ENCODE results near the gene PALLD. TPM values are rescaled to one million over a fixed set of nuclear protein-coding genes. Genes with fewer than 3 reads are reported as not detected.
"Not testable (repeated sequence)": the region's sequence is repeated elsewhere in the genome, so short reads cannot be mapped to it uniquely, and the experiment has no call there.

Gene PALLD
- total RNA-seq, 4 donors from 2014 or later = 71.8 to 106 (median 83.3) TPM

GRCh38 chr4:168504526-168504925 lies 7.7 kb downstream of the PALLD start:
- H3K9me3 ChIP-seq = no peaks in the 10 kb centered on the region
- H3K27me3 ChIP-seq = no peaks in the 10 kb centered on the region
- H3K4me1 ChIP-seq = no peaks in the 10 kb centered on the region
- 71% methylated on average over 3 of the region's 3 CpGs for WGBS
- no peaks in the 10 kb centered on the region for H3K36me3 ChIP-seq
- no peak for TF ChIP-seq EP300 (IDR thresholded peaks at IDR 0.05)
- no peak for TF ChIP-seq CTCF (IDR thresholded peaks at IDR 0.05)
- no peak for TF ChIP-seq POLR2AphosphoS5 (IDR thresholded peaks at IDR 0.05)
- no peak for TF ChIP-seq POLR2A (IDR thresholded peaks at IDR 0.05)
- no peak overlapping the region for H3K27ac ChIP-seq
- DNase-seq (ENCODE audit: low spot score in 2 of 2) = no peak
- H3K4me3 ChIP-seq = no peak overlapping the region

GRCh38 chr4:168506014-168506413 lies 9.2 kb downstream of the PALLD start:
- no peaks in the 10 kb centered on the region for H3K9me3 ChIP-seq
- H3K27me3 ChIP-seq = no peaks in the 10 kb centered on the region
- no peak for TF ChIP-seq CTCF (IDR thresholded peaks at IDR 0.05)
- no peak for TF ChIP-seq POLR2A (IDR thresholded peaks at IDR 0.05)
- no peak for TF ChIP-seq POLR2AphosphoS5 (IDR thresholded peaks at IDR 0.05)
- no peak for TF ChIP-seq EP300 (IDR thresholded peaks at IDR 0.05)
- DNase-seq (ENCODE audit: low spot score in 2 of 2) = no peak
- no peaks in the 10 kb centered on the region for H3K4me1 ChIP-seq
- no peaks in the 10 kb centered on the region for H3K36me3 ChIP-seq
- H3K4me3 ChIP-seq = no peak overlapping the region
- no peak overlapping the region for H3K27ac ChIP-seq
- 76% methylated on average over 1 of the region's 1 CpG for WGBS

- Histone ChIP-seq H3K4me3 (no peak overlapping the region), H3K27me3 (no peaks in the 10 kb centered on the region), H3K27ac (no peak overlapping the region), H3K36me3 (no peaks in the 10 kb centered on the region), H3K9me3 (no peaks in the 10 kb centered on the region), H3K4me1 (no peaks in the 10 kb centered on the region)
- DNase-seq (ENCODE audit: low spot score in 2 of 2) = no peak
- 79% methylated on average over 7 of the region's 7 CpGs for WGBS
- TF ChIP-seq POLR2AphosphoS5 (IDR thresholded peaks at IDR 0.05) (no peak), EP300 (IDR thresholded peaks at IDR 0.05) (no peak), CTCF (IDR thresholded peaks at IDR 0.05) (no peak), POLR2A (IDR thresholded peaks at IDR 0.05) (no peak)
These were observed 10.4 kb downstream of the PALLD start for GRCh38 chr4:168507178-168507815.

- no peak overlapping the region for H3K4me3 ChIP-seq
- H3K27me3 ChIP-seq = no peaks in the 10 kb centered on the region
- H3K36me3 ChIP-seq = no peaks in the 10 kb centered on the region
- no peaks in the 10 kb centered on the region for H3K9me3 ChIP-seq
- H3K4me1 ChIP-seq = no peaks in the 10 kb centered on the region
- no peak for DNase-seq (ENCODE audit: low spot score in 2 of 2)
- no peak for TF ChIP-seq POLR2A (IDR thresholded peaks at IDR 0.05)
- 77% methylated on average over 3 of the region's 3 CpGs for WGBS
- H3K27ac ChIP-seq = no peak overlapping the region
These were observed 11.8 kb downstream of the PALLD start for GRCh38 chr4:168508683-168509082.

DNA sequence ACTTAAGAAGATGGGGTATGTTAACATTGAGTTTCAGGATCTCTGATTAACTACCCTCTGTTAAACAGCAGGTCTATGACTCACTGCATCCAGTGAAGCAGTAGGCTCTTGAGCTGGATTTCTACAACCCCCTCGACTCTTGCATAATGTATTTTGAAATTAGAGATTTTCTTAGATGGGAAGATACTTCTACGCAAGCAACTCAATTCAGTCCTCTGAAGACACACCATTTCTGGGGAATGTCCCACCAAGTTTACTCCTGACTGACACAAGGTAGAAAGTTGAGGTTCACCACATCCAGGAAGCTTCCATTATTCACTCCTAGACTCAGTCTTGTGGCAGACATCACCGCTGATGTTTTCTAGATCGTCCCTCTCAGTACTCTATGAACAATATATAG lies 12.9 kb downstream of the PALLD start:
- Histone ChIP-seq H3K4me3 (no peak overlapping the region), H3K9me3 (no peaks in the 10 kb centered on the region), H3K4me1 (no peaks in the 10 kb centered on the region), H3K36me3 (no peaks in the 10 kb centered on the region), H3K27ac (no peak overlapping the region), H3K27me3 (no peaks in the 10 kb centered on the region)
- WGBS = 85% methylated on average over 4 of the region's 4 CpGs
- no peak for DNase-seq (ENCODE audit: low spot score in 2 of 2)
- TF ChIP-seq EP300 (IDR thresholded peaks at IDR 0.05) (no peak), POLR2A (IDR thresholded peaks at IDR 0.05) (no peak)

- no peaks in the 10 kb centered on the region for H3K27me3 ChIP-seq
- no peak overlapping the region for H3K4me3 ChIP-seq
- TF ChIP-seq POLR2A (IDR thresholded peaks at IDR 0.05) = no peak
- TF ChIP-seq POLR2AphosphoS5 (IDR thresholded peaks at IDR 0.05) = no peak
- TF ChIP-seq EP300 (IDR thresholded peaks at IDR 0.05) = no peak
- no peak for TF ChIP-seq CTCF (IDR thresholded peaks at IDR 0.05)
- H3K9me3 ChIP-seq = no peaks in the 10 kb centered on the region
- H3K36me3 ChIP-seq = no peaks in the 10 kb centered on the region
- DNase-seq (ENCODE audit: low spot score in 2 of 2) = no peak
- no peak overlapping the region for H3K27ac ChIP-seq
- H3K4me1 ChIP-seq = no peaks in the 10 kb centered on the region
- 81% methylated on average over 13 of the region's 13 CpGs for WGBS
These were observed 15.1 kb downstream of the PALLD start for GRCh38 chr4:168511780-168512489.

DNA sequence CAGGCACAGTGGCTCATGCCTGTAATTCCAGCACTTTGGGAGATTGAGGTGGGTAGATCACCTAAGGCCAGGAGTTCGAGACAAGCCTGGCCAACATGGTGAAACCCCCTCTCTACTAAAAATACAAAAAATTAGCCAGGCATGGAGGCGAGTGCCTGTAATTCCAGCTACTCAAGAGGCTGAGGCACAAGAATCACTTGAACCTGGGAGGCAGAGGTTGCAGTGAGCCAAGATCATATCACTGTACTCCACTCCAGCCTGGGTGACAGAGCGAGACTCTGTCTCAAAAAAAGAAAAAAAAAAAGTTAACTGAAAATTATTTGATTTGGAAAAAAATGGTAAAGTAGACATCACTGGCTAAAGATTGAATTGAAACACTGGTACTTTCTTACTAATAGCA lies 17.0 kb downstream of the PALLD start:
- H3K4me1 ChIP-seq; H3K36me3 ChIP-seq; DNase-seq (ENCODE audit: low spot score in 2 of 2); H3K27me3 ChIP-seq; H3K9me3 ChIP-seq; H3K27ac ChIP-seq; H3K4me3 ChIP-seq: not testable (repeated sequence)
- 80% methylated on average over 3 of the region's 3 CpGs for WGBS

Measured in suprapubic skin (tissue), 4 donors.